Measurements from ENCODE around the gene SYTL3.

GRCh38 chr6:158636778-158637177 is 13.1 kb upstream of the SYTL3 start:
- TF ChIP-seq CTCF (IDR thresholded peaks at IDR 0.05; ENCODE audit: borderline replicate concordance, extremely low read depth, low read length, poor library complexity, severe bottlenecking) (no peak), EZH2 (IDR thresholded peaks at IDR 0.05; ENCODE audit: borderline replicate concordance, low read depth, low read length, severe bottlenecking) (no peak)
